A673 (cell line): Measurements from ENCODE around the gene RFFL. TPM values are rescaled to one million over a fixed set of nuclear protein-coding genes. Genes with fewer than 3 reads are reported as not detected.

Experiments used
- BruUV-seq: library from RNA; stranded (reverse); fragments of 400-500 nt; replicated peaks from 2 replicates; lab custom pipeline; 2021; lab: Mats Ljungman, UMichigan
- CTCF ChIA-PET: fragments of 300-600 bp; sonication (Branson Sonifier 250); formaldehyde crosslinking; loops from one replicate; lab custom pipeline; 2022; ENCODE audit warnings: antibody characterized with exemption; lab: Charles Lee
- POLR2A ChIA-PET: fragments of 300-600 bp; sonication (Branson Sonifier 250); formaldehyde crosslinking; loops from one replicate; lab custom pipeline; 2022; ENCODE audit warnings: antibody characterized with exemption; ENCODE audit not compliant: low non-redundant PET; lab: Charles Lee
- DNase-seq: peaks from one replicate; pipeline ENCODE4 v3.0.0-alpha.2; 2015; ENCODE audit warnings: low spot score
- H3K27ac ChIP-seq: fragments of 200-600 bp; sonication (generic); 2 replicates; pipeline ENCODE4 v1.5.1; 2016; ENCODE audit warnings: mixed run types, low read depth, mild to moderate bottlenecking, mixed read lengths, antibody characterized with exemption, low read length; ENCODE audit not compliant: poor library complexity, severe bottlenecking
- H3K27me3 ChIP-seq: fragments of 200-600 bp; sonication (generic); replicated peaks from 2 replicates; pipeline ENCODE4 v1.6.1; 2017; ENCODE audit warnings: mixed run types, low read depth, mild to moderate bottlenecking, mixed read lengths, antibody characterized with exemption, low read length; ENCODE audit not compliant: insufficient read depth, poor library complexity
- H3K36me3 ChIP-seq: fragments of 200-600 bp; sonication (generic); 2 replicates; pipeline ENCODE4 v1.6.1; 2016; ENCODE audit warnings: mixed run types, mild to moderate bottlenecking, mixed read lengths, antibody characterized with exemption, low read length; ENCODE audit not compliant: insufficient read depth, poor library complexity, severe bottlenecking
- H3K4me1 ChIP-seq: fragments of 200-600 bp; sonication (generic); 2 replicates; pipeline ENCODE4 v1.6.1; 2017; ENCODE audit warnings: mixed run types, mild to moderate bottlenecking, mixed read lengths, antibody characterized with exemption, low read length; ENCODE audit not compliant: insufficient read depth, poor library complexity, severe bottlenecking
- H3K4me3 ChIP-seq: fragments of 200-600 bp; sonication (generic); 2 replicates; pipeline ENCODE4 v1.5.1; 2016; ENCODE audit warnings: low read depth, mixed run types, mild to moderate bottlenecking, mixed read lengths, low read length; ENCODE audit not compliant: poor library complexity, severe bottlenecking
- H3K9me3 ChIP-seq: fragments of 200-600 bp; sonication (generic); 2 replicates; pipeline ENCODE4 v1.6.1; 2016; ENCODE audit warnings: mixed run types, low read depth, mild to moderate bottlenecking, mixed read lengths, antibody characterized with exemption, low read length; ENCODE audit not compliant: poor library complexity, severe bottlenecking
- CTCF ChIP-seq: fragments of 300-800, 200-600 bp; sonication (generic); conservative IDR thresholded peaks from 2 replicates; pipeline ENCODE4 v1.5.1; 2017; ENCODE audit warnings: low read depth, mild to moderate bottlenecking, antibody characterized with exemption, low read length, moderate library complexity, mixed read lengths
- EZH2 ChIP-seq: fragments of 200-600 bp; sonication (generic); IDR thresholded peaks from 2 replicates; pipeline ENCODE4 v1.6.1; 2017; ENCODE audit warnings: borderline replicate concordance, low read depth, mild to moderate bottlenecking, mixed read lengths, antibody characterized with exemption, low read length; ENCODE audit not compliant: poor library complexity, severe bottlenecking
- intact Hi-C: fragments of 100-400 bp; cut with micrococcal nuclease; formaldehyde crosslinking; loops from one replicate; pipeline ENCODE4 v1.10.0; 2022; ENCODE audit not compliant: unreplicated experiment
- total RNA-seq: library from RNA; stranded (reverse); gene quantifications from 2 replicates; pipeline ENCODE4 v1.2.3, GENCODE V29; 2021

Gene RFFL
- total RNA-seq, 1 experiment from 2014 or later = 10.5 TPM

- no peaks in the 10 kb centered on the region for H3K27me3 ChIP-seq
- TF ChIP-seq EZH2 (no peak), CTCF (no peak)
- no TSS peak for BruUV-seq
- intact Hi-C loops = no loop called here
- ChIA-PET POLR2A (no interaction called here), CTCF (no interaction called here)
- no peak for DNase-seq
- no peaks in the 10 kb centered on the region for H3K9me3 ChIP-seq
- no peak overlapping the region for H3K27ac ChIP-seq
- no peaks in the 10 kb centered on the region for H3K4me1 ChIP-seq
- no peaks in the 10 kb centered on the region for H3K36me3 ChIP-seq
- H3K4me3 ChIP-seq = no peak overlapping the region
Observed at GRCh38 chr17:35010093-35010492, 53.4 kb downstream of the RFFL start.

- H3K27me3 ChIP-seq = no peaks in the 10 kb centered on the region
- no peak overlapping the region for H3K4me3 ChIP-seq
- H3K9me3 ChIP-seq = no peaks in the 10 kb centered on the region
- ChIA-PET POLR2A (no interaction called here), CTCF (no interaction called here)
- no peaks in the 10 kb centered on the region for H3K36me3 ChIP-seq
- DNase-seq = no peak
- TF ChIP-seq EZH2 = no peak
- no peak for TF ChIP-seq CTCF
- H3K4me1 ChIP-seq = no peaks in the 10 kb centered on the region
- no TSS peak for BruUV-seq
- no peak overlapping the region for H3K27ac ChIP-seq
- intact Hi-C loops = no loop called here
Observed at GRCh38 chr17:35006961-35007360, 56.5 kb downstream of the RFFL start.

- DNase-seq = no peak
- Histone ChIP-seq H3K4me3 (no peak overlapping the region), H3K9me3 (no peaks in the 10 kb centered on the region), H3K27me3 (no peaks in the 10 kb centered on the region), H3K36me3 (peaks cover under 1% of the 10 kb centered on the region), H3K27ac (no peak overlapping the region), H3K4me1 (no peaks in the 10 kb centered on the region)
- BruUV-seq = no TSS peak
- TF ChIP-seq CTCF (no peak), EZH2 (no peak)
- POLR2A ChIA-PET = no interaction called here
- intact Hi-C loops = no loop called here
- CTCF ChIA-PET = no interaction called here
Observed at GRCh38 chr17:35006345-35006744, 57.2 kb downstream of the RFFL start.
